ENCODE data around the gene PLA2G4B. TPM values are rescaled to one million over a fixed set of nuclear protein-coding genes. Genes with fewer than 3 reads are reported as not detected.

PLA2G4B gene
- total RNA-seq, 2 donors from 2014 or later, result 6.9 to 10.1 TPM

DNA sequence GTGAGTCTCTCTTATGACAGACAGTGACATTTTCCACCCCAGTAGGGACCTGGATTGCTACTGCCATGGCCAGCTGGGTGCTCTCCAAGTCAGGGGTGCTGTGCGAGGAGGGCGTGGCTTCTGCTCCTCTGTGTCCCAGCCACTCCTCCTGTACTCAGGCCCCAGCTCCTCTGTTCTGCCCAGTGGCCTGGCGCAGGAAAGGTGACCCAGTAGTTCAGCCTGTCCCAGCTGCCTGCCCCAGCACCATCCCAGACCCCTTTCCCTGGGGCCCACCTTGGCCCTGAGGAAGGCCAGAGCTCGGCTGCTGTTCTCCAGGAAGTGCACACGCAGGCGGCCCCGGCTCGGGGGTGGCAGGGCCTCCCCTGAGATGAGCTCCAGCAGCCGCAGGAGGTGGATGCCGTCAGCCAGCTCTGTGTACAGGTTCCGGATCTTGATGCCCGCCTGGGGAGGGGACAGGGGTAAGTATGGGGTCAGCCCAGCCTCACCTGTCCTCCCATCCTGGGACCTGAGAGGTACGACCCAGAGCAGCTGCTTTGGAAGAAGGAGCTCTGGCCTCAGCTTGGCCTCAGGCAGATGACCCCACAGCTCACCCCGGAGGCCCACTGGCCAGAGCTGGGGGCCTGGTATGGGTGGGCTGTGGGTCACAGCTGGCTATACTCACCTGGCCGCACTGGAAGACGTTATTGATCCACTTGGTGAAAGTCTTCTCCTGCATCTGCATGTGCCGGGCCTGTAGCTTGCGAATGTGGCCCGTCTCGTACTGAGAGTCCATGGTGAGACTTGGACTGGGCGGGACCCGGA, 54.2 kb downstream of the PLA2G4B start:
- H3K9me3 Mint-ChIP-seq, result no peaks in the 10 kb centered on the region
- peaks cover 2% of the 10 kb centered on the region for H3K36me3 Mint-ChIP-seq (ENCODE audit: low read depth)
- peaks cover 18% of the 10 kb centered on the region for H3K4me1 ChIP-seq (ENCODE audit: control insufficient read depth, insufficient read depth, low read length)
- no peaks in the 10 kb centered on the region for H3K36me3 ChIP-seq (ENCODE audit: control insufficient read depth, insufficient read depth, low read length)
- H3K27me3 Mint-ChIP-seq (ENCODE audit: insufficient read depth), result no peaks in the 10 kb centered on the region
- H3K27ac Mint-ChIP-seq, result peak overlapping the region; percentile 5
- TF ChIP-seq, protein P1, sequence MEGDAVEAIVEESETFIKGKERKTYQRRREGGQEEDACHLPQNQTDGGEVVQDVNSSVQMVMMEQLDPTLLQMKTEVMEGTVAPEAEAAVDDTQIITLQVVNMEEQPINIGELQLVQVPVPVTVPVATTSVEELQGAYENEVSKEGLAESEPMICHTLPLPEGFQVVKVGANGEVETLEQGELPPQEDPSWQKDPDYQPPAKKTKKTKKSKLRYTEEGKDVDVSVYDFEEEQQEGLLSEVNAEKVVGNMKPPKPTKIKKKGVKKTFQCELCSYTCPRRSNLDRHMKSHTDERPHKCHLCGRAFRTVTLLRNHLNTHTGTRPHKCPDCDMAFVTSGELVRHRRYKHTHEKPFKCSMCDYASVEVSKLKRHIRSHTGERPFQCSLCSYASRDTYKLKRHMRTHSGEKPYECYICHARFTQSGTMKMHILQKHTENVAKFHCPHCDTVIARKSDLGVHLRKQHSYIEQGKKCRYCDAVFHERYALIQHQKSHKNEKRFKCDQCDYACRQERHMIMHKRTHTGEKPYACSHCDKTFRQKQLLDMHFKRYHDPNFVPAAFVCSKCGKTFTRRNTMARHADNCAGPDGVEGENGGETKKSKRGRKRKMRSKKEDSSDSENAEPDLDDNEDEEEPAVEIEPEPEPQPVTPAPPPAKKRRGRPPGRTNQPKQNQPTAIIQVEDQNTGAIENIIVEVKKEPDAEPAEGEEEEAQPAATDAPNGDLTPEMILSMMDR (conservative IDR thresholded peaks at IDR 0.05), result no peak
- H3K9ac ChIP-seq (ENCODE audit: extremely low read depth, low read length, poor library complexity, severe bottlenecking), result no peak overlapping the region
- 94% methylated on average over 19 to 22 of the region's 22 CpGs for WGBS, 2 experiments (ENCODE audit: insufficient coverage in 1 of 2, insufficient read length in 1 of 2)
- H3K4me3 Mint-ChIP-seq, result no peak overlapping the region
- H3K4me3 ChIP-seq (ENCODE audit: low read length), result no peak overlapping the region
- no peaks in the 10 kb centered on the region for H3K27me3 ChIP-seq (ENCODE audit: control insufficient read depth, insufficient read depth, low read length, poor library complexity, severe bottlenecking)
- no peak for DNase-seq
- H3K27ac ChIP-seq (ENCODE audit: low read depth, low read length), result no peak overlapping the region
- H3K9me3 ChIP-seq (ENCODE audit: control insufficient read depth, low read length), result no peaks in the 10 kb centered on the region
- peaks cover 28% of the 10 kb centered on the region for H3K4me1 Mint-ChIP-seq

DNA sequence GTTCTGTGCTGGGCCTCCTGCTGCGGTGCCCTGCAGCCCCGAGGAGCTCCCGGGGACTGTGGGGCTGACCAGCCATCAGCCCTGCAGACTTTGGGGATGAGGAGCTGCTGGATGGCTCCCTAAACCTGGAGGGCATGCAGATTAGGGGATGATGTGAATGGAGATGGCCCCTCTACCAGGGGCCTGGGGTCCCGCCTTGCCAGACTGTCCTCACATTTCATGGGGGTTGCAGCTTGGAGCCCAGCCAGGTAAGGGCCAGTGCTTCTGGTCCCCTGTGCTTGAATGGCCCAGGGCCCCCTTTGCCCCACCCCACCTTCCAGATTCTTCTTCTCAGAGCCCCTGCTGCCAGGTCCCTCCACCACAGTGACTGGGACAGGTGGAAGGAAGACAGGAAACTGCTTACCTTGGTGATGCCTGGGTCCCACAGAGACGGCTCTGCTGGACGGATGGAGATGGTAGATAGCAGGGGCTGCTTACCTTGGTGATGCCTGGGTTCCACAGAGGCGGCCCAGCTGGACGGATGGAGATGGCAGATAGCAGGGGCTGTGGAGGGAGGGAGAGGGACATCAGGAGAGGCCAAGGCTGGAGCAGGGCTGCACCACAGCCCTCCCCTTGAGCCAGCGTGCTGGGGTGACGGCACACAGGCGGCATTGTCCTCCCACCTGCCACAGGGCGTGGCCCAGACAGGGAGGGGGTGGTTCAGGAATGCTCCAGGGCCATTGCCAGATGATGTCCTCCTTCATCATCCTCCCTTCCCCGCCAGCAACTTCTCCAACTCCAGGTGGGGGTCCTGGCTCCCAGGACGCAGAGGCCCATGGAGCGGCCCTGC, 55.0 kb downstream of the PLA2G4B start, which contains the start of gene SPTBN5:
TSS of gene SPTBN5 (minus strand) at position 632 of the 829 bp plus-strand sequence. CDS start at position 76, 556 bp downstream.
- no peak within 1 kb of the TSS for H3K9ac ChIP-seq (ENCODE audit: extremely low read depth, low read length, poor library complexity, severe bottlenecking)
- DNase-seq, result no peak
- no peaks in the 10 kb centered on the region for H3K9me3 ChIP-seq (ENCODE audit: control insufficient read depth, low read length)
- Mint-ChIP-seq H3K27me3 (ENCODE audit: insufficient read depth) (no peaks in the 10 kb centered on the region), H3K36me3 (ENCODE audit: low read depth) (peaks cover 6% of the 10 kb centered on the region), H3K9me3 (no peaks in the 10 kb centered on the region), H3K4me3 (no peak within 1 kb of the TSS), H3K4me1 (peaks cover 28% of the 10 kb centered on the region), H3K27ac (peak within 1 kb of the TSS; percentile 30)
- H3K36me3 ChIP-seq (ENCODE audit: control insufficient read depth, insufficient read depth, low read length), result peaks cover 3% of the 10 kb centered on the region
- peaks cover 18% of the 10 kb centered on the region for H3K4me1 ChIP-seq (ENCODE audit: control insufficient read depth, insufficient read depth, low read length)
- no peak within 1 kb of the TSS for H3K4me3 ChIP-seq (ENCODE audit: low read length)
- no peaks in the 10 kb centered on the region for H3K27me3 ChIP-seq (ENCODE audit: control insufficient read depth, insufficient read depth, low read length, poor library complexity, severe bottlenecking)
- WGBS, 2 experiments (ENCODE audit: insufficient coverage in 1 of 2, insufficient read length in 1 of 2), result 94 to 99% methylated on average over 12 to 15 of the region's 15 CpGs
- TF ChIP-seq, protein P1 (conservative IDR thresholded peaks at IDR 0.05), result no peak
- no peak within 1 kb of the TSS for H3K27ac ChIP-seq (ENCODE audit: low read depth, low read length)

DNA sequence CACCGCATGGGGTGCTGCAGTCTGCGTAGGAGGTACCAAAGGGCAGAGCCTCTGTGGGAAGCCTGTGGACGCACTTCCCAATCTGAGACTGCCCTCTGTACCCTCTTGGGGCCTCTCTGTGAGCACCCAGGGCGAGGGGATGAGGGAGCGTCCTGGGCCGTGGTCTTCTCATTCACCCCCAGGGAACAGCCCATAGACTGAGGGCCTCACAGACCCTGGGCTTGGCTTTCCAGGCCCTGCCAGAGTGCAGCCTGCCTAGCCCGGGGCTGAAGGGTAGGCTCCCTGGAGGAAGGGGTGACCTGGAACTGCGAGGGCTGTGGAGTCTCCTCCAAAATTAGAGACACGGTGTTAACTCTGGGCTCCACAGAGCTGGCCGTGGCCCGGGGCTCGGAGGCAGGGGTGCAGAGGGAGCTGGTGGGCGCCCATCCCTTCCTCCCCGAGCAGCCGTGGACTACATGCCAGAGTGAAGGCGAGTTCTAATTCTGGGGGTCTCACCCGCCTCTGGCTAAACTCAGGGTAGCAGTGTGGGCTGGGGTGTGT, 55.7 kb downstream of the PLA2G4B start:
- 87 to 92% methylated on average over 7 to 17 of the region's 17 CpGs for WGBS, 2 experiments (ENCODE audit: insufficient coverage in 1 of 2, insufficient read length in 1 of 2)
- peaks cover 10% of the 10 kb centered on the region for H3K36me3 Mint-ChIP-seq (ENCODE audit: low read depth)
- no peak for DNase-seq
- no peaks in the 10 kb centered on the region for H3K27me3 Mint-ChIP-seq (ENCODE audit: insufficient read depth)
- H3K9me3 ChIP-seq (ENCODE audit: control insufficient read depth, low read length), result no peaks in the 10 kb centered on the region
- H3K4me3 Mint-ChIP-seq, result no peak overlapping the region
- peaks cover 8% of the 10 kb centered on the region for H3K36me3 ChIP-seq (ENCODE audit: control insufficient read depth, insufficient read depth, low read length)
- H3K4me1 ChIP-seq (ENCODE audit: control insufficient read depth, insufficient read depth, low read length), result peaks cover 18% of the 10 kb centered on the region
- H3K9ac ChIP-seq (ENCODE audit: extremely low read depth, low read length, poor library complexity, severe bottlenecking), result no peak overlapping the region
- no peaks in the 10 kb centered on the region for H3K9me3 Mint-ChIP-seq
- no peak overlapping the region for H3K27ac ChIP-seq (ENCODE audit: low read depth, low read length)
- TF ChIP-seq, protein P1 (conservative IDR thresholded peaks at IDR 0.05), result no peak
- H3K27ac Mint-ChIP-seq, result no peak overlapping the region
- peaks cover 28% of the 10 kb centered on the region for H3K4me1 Mint-ChIP-seq
- no peaks in the 10 kb centered on the region for H3K27me3 ChIP-seq (ENCODE audit: control insufficient read depth, insufficient read depth, low read length, poor library complexity, severe bottlenecking)
- H3K4me3 ChIP-seq (ENCODE audit: low read length), result no peak overlapping the region
